ENCODE results near the gene LIFR. TPM values are rescaled to one million over a fixed set of nuclear protein-coding genes. Genes with fewer than 3 reads are reported as not detected.

The LIFR gene
- total and polyA plus RNA-seq, 10 donors, result 6.8 to 191 (median 93.3) TPM

DNA sequence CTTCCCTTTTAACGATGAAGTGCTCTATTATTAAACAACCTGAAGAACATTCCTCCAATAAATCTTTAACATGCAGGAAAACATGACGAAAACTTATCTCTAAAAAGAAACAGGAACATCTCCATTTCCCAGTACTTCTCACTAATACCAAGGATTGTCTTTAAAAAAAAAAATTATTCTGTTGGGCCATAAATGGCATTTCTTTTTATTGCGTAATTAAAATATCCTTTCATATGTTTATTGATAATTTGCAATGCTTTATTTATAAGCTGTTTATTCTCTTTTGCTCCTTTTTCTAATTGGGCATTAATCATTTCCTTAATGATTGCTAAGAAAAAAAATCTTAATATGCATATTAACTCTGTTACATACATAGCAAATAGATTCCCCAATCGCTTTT lies 18.9 kb downstream of the LIFR start:
- Histone ChIP-seq H3K4me3 (no peak overlapping the region), H3K27ac (peak overlapping the region in 2 of 8 donors; percentile 4 to 26), H3K9me3 (no peaks in the 10 kb centered on the region), H3K36me3 (no peaks in the 10 kb centered on the region), H3K27me3 (replicated peaks in 1 of 7) (peaks cover 0 to 4% (median 0%) of the 10 kb centered on the region in 7 donors), H3K4me1 (peaks cover 0 to 38% (median 16%) of the 10 kb centered on the region in 6 donors)
- intact Hi-C loops (cut with DNase I; ENCODE audit: low total_unique reads), result no loop called here
- TF ChIP-seq POLR2A (IDR thresholded peaks at IDR 0.05) (no peak), POLR2AphosphoS5 (IDR thresholded peaks at IDR 0.05) (no peak)
- TF ChIP-seq, protein P1, sequence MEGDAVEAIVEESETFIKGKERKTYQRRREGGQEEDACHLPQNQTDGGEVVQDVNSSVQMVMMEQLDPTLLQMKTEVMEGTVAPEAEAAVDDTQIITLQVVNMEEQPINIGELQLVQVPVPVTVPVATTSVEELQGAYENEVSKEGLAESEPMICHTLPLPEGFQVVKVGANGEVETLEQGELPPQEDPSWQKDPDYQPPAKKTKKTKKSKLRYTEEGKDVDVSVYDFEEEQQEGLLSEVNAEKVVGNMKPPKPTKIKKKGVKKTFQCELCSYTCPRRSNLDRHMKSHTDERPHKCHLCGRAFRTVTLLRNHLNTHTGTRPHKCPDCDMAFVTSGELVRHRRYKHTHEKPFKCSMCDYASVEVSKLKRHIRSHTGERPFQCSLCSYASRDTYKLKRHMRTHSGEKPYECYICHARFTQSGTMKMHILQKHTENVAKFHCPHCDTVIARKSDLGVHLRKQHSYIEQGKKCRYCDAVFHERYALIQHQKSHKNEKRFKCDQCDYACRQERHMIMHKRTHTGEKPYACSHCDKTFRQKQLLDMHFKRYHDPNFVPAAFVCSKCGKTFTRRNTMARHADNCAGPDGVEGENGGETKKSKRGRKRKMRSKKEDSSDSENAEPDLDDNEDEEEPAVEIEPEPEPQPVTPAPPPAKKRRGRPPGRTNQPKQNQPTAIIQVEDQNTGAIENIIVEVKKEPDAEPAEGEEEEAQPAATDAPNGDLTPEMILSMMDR (IDR thresholded peaks at IDR 0.05 in 8 of 11, conservative IDR thresholded peaks at IDR 0.05 in 3 of 11), result no peak
- 49 to 70% (median 59%) methylated on average over 4 of the region's 4 CpGs for WGBS, 5 donors
- no peak for DNase-seq

DNA sequence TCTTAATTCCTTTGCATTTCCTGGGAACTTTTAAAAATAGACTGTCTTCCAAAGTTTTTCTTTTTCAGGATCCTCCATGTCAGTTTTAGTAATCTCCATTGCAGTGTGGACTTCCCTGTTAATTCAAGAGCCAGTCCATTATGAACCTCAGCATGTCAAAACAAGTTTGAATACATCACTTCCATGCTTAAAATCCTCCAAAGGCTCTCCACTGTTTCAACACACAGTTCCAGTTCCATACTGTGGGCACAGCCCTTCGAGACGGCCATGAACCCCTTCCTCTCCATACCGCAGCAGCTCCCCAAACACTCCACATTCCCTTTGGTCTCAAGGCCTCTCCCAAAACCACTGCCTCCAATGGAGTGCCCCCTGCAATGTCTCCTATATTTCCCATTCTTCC lies 19.5 kb downstream of the LIFR start:
- Histone ChIP-seq H3K9me3 (no peaks in the 10 kb centered on the region), H3K4me1 (peaks cover 0 to 44% (median 18%) of the 10 kb centered on the region in 6 donors), H3K27me3 (replicated peaks in 1 of 7) (peaks cover 0 to 4% (median 0%) of the 10 kb centered on the region in 7 donors), H3K4me3 (no peak overlapping the region), H3K36me3 (no peaks in the 10 kb centered on the region), H3K27ac (peak overlapping the region in 2 of 8 donors; percentile 4 to 26)
- DNase-seq, result no peak
- WGBS, 5 donors, result 56 to 73% (median 65%) methylated on average over 3 of the region's 3 CpGs
- intact Hi-C loops (cut with DNase I; ENCODE audit: low total_unique reads), result no loop called here
- TF ChIP-seq, protein P1 (IDR thresholded peaks at IDR 0.05 in 8 of 11, conservative IDR thresholded peaks at IDR 0.05 in 3 of 11), result no peak
- TF ChIP-seq POLR2A (IDR thresholded peaks at IDR 0.05) (no peak), POLR2AphosphoS5 (IDR thresholded peaks at IDR 0.05) (no peak)

GRCh38 chr5:38535845-38536244 lies 20.6 kb downstream of the LIFR start:
- WGBS, 5 donors, result 52 to 70% (median 68%) methylated on average over 2 of the region's 2 CpGs
- H3K4me1 ChIP-seq, result peaks cover 0 to 48% (median 16%) of the 10 kb centered on the region in 6 donors
- H3K9me3 ChIP-seq, result peaks cover 0 to 9% (median 0%) of the 10 kb centered on the region in 8 donors
- H3K27me3 ChIP-seq (replicated peaks in 1 of 7), result peaks cover 0 to 4% (median 0%) of the 10 kb centered on the region in 7 donors
- H3K36me3 ChIP-seq, result no peaks in the 10 kb centered on the region
- DNase-seq, result no peak
- TF ChIP-seq, protein P1 (IDR thresholded peaks at IDR 0.05 in 8 of 11, conservative IDR thresholded peaks at IDR 0.05 in 3 of 11), result no peak
- TF ChIP-seq POLR2A (IDR thresholded peaks at IDR 0.05) (no peak), POLR2AphosphoS5 (IDR thresholded peaks at IDR 0.05) (no peak)
- H3K27ac ChIP-seq, result peak overlapping the region in 1 of 8 donors; percentile 34
- H3K4me3 ChIP-seq, result no peak overlapping the region
- intact Hi-C loops (cut with DNase I; ENCODE audit: low total_unique reads), result no loop called here

GRCh38 chr5:38535248-38535750 lies 21.1 kb downstream of the LIFR start:
- H3K9me3 ChIP-seq, result peaks cover 0 to 10% (median 0%) of the 10 kb centered on the region in 8 donors
- intact Hi-C loops (cut with DNase I; ENCODE audit: low total_unique reads), result no loop called here
- no peaks in the 10 kb centered on the region for H3K36me3 ChIP-seq
- DNase-seq, result no peak
- no peak for TF ChIP-seq POLR2AphosphoS5 (IDR thresholded peaks at IDR 0.05)
- no peak for TF ChIP-seq POLR2A (IDR thresholded peaks at IDR 0.05)
- TF ChIP-seq, protein P1 (IDR thresholded peaks at IDR 0.05 in 8 of 11, conservative IDR thresholded peaks at IDR 0.05 in 3 of 11), result no peak
- WGBS, 5 donors, result 57 to 78% (median 68%) methylated on average over 4 of the region's 4 CpGs
- H3K4me1 ChIP-seq, result peaks cover 0 to 48% (median 16%) of the 10 kb centered on the region in 6 donors
- peak overlapping the region in 1 of 8 donors; percentile 34 for H3K27ac ChIP-seq
- H3K27me3 ChIP-seq (replicated peaks in 1 of 7), result peaks cover 0 to under 1% (median 0%) of the 10 kb centered on the region in 7 donors
- no peak overlapping the region for H3K4me3 ChIP-seq
